Measurements from ENCODE around the gene STK31.
"Not testable (repeated sequence)": the region's sequence is repeated elsewhere in the genome, so short reads cannot be mapped to it uniquely, and the experiment has no call there.

Gene STK31

GRCh38 chr7:23804707-23805106, 94.7 kb downstream of the STK31 start:
- DNase-seq = no peak

GRCh38 chr7:23808421-23808820, 98.4 kb downstream of the STK31 start:
- DNase-seq = no peak

- no peak for DNase-seq
Observed at GRCh38 chr7:23810099-23810498, 100.1 kb downstream of the STK31 start.

GRCh38 chr7:23811540-23811939, 101.5 kb downstream of the STK31 start:
- no peak for DNase-seq

GRCh38 chr7:23828125-23828524, 118.1 kb downstream of the STK31 start:
- DNase-seq = not testable (repeated sequence)

- DNase-seq = not testable (repeated sequence)
Observed at GRCh38 chr7:23832733-23833132, 122.7 kb downstream of the STK31 start.

GRCh38 chr7:23833405-23833804, 123.4 kb downstream of the STK31 start:
- DNase-seq = no peak

GRCh38 chr7:23844837-23845236, 134.8 kb downstream of the STK31 start:
- DNase-seq = not testable (repeated sequence)

- DNase-seq = no peak
Observed at GRCh38 chr7:23852135-23852534, 142.1 kb downstream of the STK31 start.

GRCh38 chr7:23852988-23853387, 143.0 kb downstream of the STK31 start:
- no peak for DNase-seq

- DNase-seq = peak; percentile 75
Observed at GRCh38 chr7:23863209-23863787, 153.3 kb downstream of the STK31 start.

- DNase-seq = no peak
Observed at GRCh38 chr7:23864973-23865372, 155.0 kb downstream of the STK31 start.

- peak; percentile 31 for DNase-seq
Observed at GRCh38 chr7:23873306-23873705, 163.3 kb downstream of the STK31 start.

GRCh38 chr7:23876526-23876925, 166.5 kb downstream of the STK31 start:
- DNase-seq = not testable (repeated sequence)
